Heart right ventricle (tissue), 16 donors: Measurements from ENCODE around the gene C1QTNF1. TPM values are rescaled to one million over a fixed set of nuclear protein-coding genes. Genes with fewer than 3 reads are reported as not detected.
A peak's percentile ranks its signal among the peaks of the same experiment; 100 is the strongest.

ENCODE experiments used
- ATAC-seq, 8 donors: fragments of 200-7000 bp; cut with Tn5 transposase; one replicate each; pipeline ENCODE4 v1.9.1; 2020; ENCODE audit warnings: mild to moderate bottlenecking in 8 of 8, moderate library complexity in 8 of 8, moderate number of reproducible peaks in 1 of 8
- DNase-seq, 2 donors: peaks; one replicate each; pipeline ENCODE4 v3.0.0-alpha.2; 2020
- H3K27ac ChIP-seq, 10 donors: fragments of 200-600 bp; sonication (generic) in 2 of 10; one replicate each; pipeline versions ENCODE4 v1.5.0 to v1.8.0; 2020 to 2022; ENCODE audit warnings: mild to moderate bottlenecking in 3 of 10
- H3K27me3 ChIP-seq, 7 donors: fragments of 200-600 bp; one replicate each; pipeline ENCODE4 v1.8.0; 2021 to 2022; ENCODE audit warnings: mild to moderate bottlenecking in 2 of 7
- H3K36me3 ChIP-seq, 9 donors: fragments of 200-600 bp; sonication (generic) in 1 of 9; one replicate each; pipeline versions ENCODE4 v1.5.0 to v1.8.0; 2020 to 2022; ENCODE audit warnings: mild to moderate bottlenecking in 2 of 9
- H3K4me1 ChIP-seq, 9 donors: fragments of 200-600 bp; sonication (generic) in 1 of 9; one replicate each; pipeline versions ENCODE4 v1.5.0 to v1.8.0; 2020 to 2022; ENCODE audit warnings: mild to moderate bottlenecking in 4 of 9
- H3K4me3 ChIP-seq, 10 donors: fragments of 200-600 bp; sonication (generic) in 2 of 10; one replicate each; pipeline versions ENCODE4 v1.5.0 to v1.8.0; 2020 to 2022; ENCODE audit warnings: mild to moderate bottlenecking in 7 of 10, moderate library complexity in 2 of 10
- H3K9me3 ChIP-seq, 11 donors: fragments of 200-600 bp in 10 of 11; sonication (generic) in 2 of 11; one replicate each; pipeline versions ENCODE4 v1.5.0 to v1.8.0; 2013 to 2022; ENCODE audit warnings: mild to moderate bottlenecking in 2 of 11, control low read depth in 1 of 11, moderate library complexity in 1 of 11
- CTCF ChIP-seq, 9 donors: fragments of 200-600 bp; sonication (generic) in 2 of 9; IDR thresholded peaks; one replicate each; pipeline versions ENCODE4 v1.5.0 to v1.8.0; 2021 to 2022; ENCODE audit warnings: antibody characterized with exemption in 9 of 9, mild to moderate bottlenecking in 5 of 9, moderate library complexity in 1 of 9
- WGBS, 2 donors: extraction: QIAGEN DNeasy Blood & Tissue Kit; methylation state at CpG; one replicate each; pipeline ENCODE4 v1.1.7; 2013; ENCODE audit warnings: inconsistent platforms in 1 of 2; 5-methylcytosine and 5-hydroxymethylcytosine counted together
- intact Hi-C, 10 donors: fragments of 100-400 bp; cut with DNase I; formaldehyde crosslinking; loops; one replicate each; pipeline versions ENCODE4 v1.11.1 to v1.14.2; 2022
- polyA plus RNA-seq, 2 donors: library from polyadenylated mRNA; stranded (reverse); fragments of 200-250 nt; gene quantifications; one replicate each; pipeline ENCODE4 v1.2.3, GENCODE V29; 2013
- total RNA-seq, 10 donors: library from RNA; stranded (reverse); fragmentation: NEBNext Ultra II Directional in 3 of 10; extraction: Animal tissue kit (Norgen Biotek cat#: 25700) in 3 of 10; gene quantifications; one replicate each; pipeline versions ENCODE4 v1.2.1 to v1.2.4, GENCODE V29; 2021 to 2023
- donor health status: Arrhythmogenic right ventricular cardiomyopathy.
- donor health status: ischemic (EF 13 %, LVEDD 7.1; RV severe dilation, severe dysfunction).
- donor health status: healthy with polysubstance abuse.
- donor health status: DM: no; HTN: yes; CAD: no.
- donor health status: DM: no; HTN: no; CAD: no.
- donor health status: ischemic (EF 25% LVEDD 6.9; RV normal size, moderate dysfunction).
- donor health status: ischemic (EF 25% LVEDD 5.7; RV mildly dilated, moderate dysfunction).
- donor health status: healthy.
- donor health status: DM: yes; HTN: yes; CAD: no.
- donor health status: Ischemic cardiomyopathy.
- donor health status: ischemic (EF 35%, LVEDD 5.7; RV mildly dilated, moderate dysfunction).
- donor health status: nonischemic (EF 11% LVEDD 7.7; RV severe dilation, severe dysfunction).
- donor health status: DM: yes; HTN: yes; CAD: no.
- donor health status: PGD.
- donor health status: ischemic (EF 29% LVEDD 5.4; RV normal size, mild dysfunction).
- donor health status: nonischemic (EF 23%, LVEDD 6.1; RV moderate dilation, normal function).

Gene C1QTNF1
- total and polyA plus RNA-seq, 12 donors = 29.3 to 685 (median 67.3) TPM

- no peak for TF ChIP-seq CTCF (IDR thresholded peaks at IDR 0.05)
- no peaks in the 10 kb centered on the region for H3K27me3 ChIP-seq
- peak in 3 of 8 donors; percentile 18 to 64 (median 34) for ATAC-seq
- peak in 1 of 2 donors; percentile 28 for DNase-seq
- intact Hi-C loops = loop anchor here in 7 of 10 donors (5.0 to 10.0 kb wide), 6 partner anchors 34 to 633 kb away; partner anchors contain the start of gene C1QTNF1 (in 1 of the 7)
- peaks cover 0 to 28% (median 10%) of the 10 kb centered on the region in 9 donors for H3K4me1 ChIP-seq
- WGBS, 2 donors = 57 to 65% methylated on average over 20 of the region's 20 CpGs
- no peaks in the 10 kb centered on the region for H3K9me3 ChIP-seq
- H3K4me3 ChIP-seq = no peak overlapping the region
- peaks cover 4 to 94% (median 59%) of the 10 kb centered on the region in 9 donors for H3K36me3 ChIP-seq
- H3K27ac ChIP-seq = no peak overlapping the region
Observed at GRCh38 chr17:79081571-79082276, 57.8 kb downstream of the C1QTNF1 start.

GRCh38 chr17:79082311-79083190 is 58.6 kb downstream of the C1QTNF1 start:
- H3K27me3 ChIP-seq = no peaks in the 10 kb centered on the region
- DNase-seq (peak; percentile 46 to 52), ATAC-seq (peak in 7 of 8 donors; percentile 21 to 71 (median 46))
- TF ChIP-seq CTCF (IDR thresholded peaks at IDR 0.05) = peak; percentile 67 to 88 (median 83)
- no peak overlapping the region for H3K27ac ChIP-seq
- no peak overlapping the region for H3K4me3 ChIP-seq
- no peaks in the 10 kb centered on the region for H3K9me3 ChIP-seq
- intact Hi-C loops = loop anchor here in 7 of 10 donors (5.0 to 10.0 kb wide), 6 partner anchors 35 to 632 kb away; partner anchors contain the start of gene C1QTNF1 (in 1 of the 7)
- peaks cover 0 to 21% (median 10%) of the 10 kb centered on the region in 9 donors for H3K4me1 ChIP-seq
- 62 to 67% methylated on average over 41 of the region's 41 CpGs for WGBS, 2 donors
- peaks cover 4 to 99% (median 57%) of the 10 kb centered on the region in 9 donors for H3K36me3 ChIP-seq

- Histone ChIP-seq H3K36me3 (peaks cover 4 to 95% (median 49%) of the 10 kb centered on the region in 9 donors), H3K27me3 (no peaks in the 10 kb centered on the region)
- DNase-seq = no peak
Observed at GRCh38 chr17:79083191-79083971, 59.4 kb downstream of the C1QTNF1 start.

More at GRCh38 chr17:79083191-79083971, 59.4 kb downstream of the C1QTNF1 start:
- no peak for ATAC-seq
- WGBS, 2 donors = 77 to 81% methylated on average over 28 of the region's 28 CpGs
- Histone ChIP-seq H3K4me3 (no peak overlapping the region), H3K4me1 (peaks cover 0 to 21% (median 10%) of the 10 kb centered on the region in 9 donors), H3K27ac (no peak overlapping the region), H3K9me3 (no peaks in the 10 kb centered on the region)
- no peak for TF ChIP-seq CTCF (IDR thresholded peaks at IDR 0.05)
- intact Hi-C loops = loop anchor here in 7 of 10 donors (5.0 to 10.0 kb wide), 6 partner anchors 36 to 631 kb away; partner anchors contain the start of gene C1QTNF1 (in 1 of the 7)
